Stimulated activated CD4-positive, alpha-beta T cell treated with anti-CD3 and anti-CD28 coated beads, Interleukin-4, amount 100 ng/mL, for 24 hours (primary cell): ENCODE data around the gene SMYD3.

ENCODE experiments used
- DNase-seq: peaks from one replicate; pipeline ENCODE4 v3.0.0-alpha.2; 2020

SMYD3 gene

DNA sequence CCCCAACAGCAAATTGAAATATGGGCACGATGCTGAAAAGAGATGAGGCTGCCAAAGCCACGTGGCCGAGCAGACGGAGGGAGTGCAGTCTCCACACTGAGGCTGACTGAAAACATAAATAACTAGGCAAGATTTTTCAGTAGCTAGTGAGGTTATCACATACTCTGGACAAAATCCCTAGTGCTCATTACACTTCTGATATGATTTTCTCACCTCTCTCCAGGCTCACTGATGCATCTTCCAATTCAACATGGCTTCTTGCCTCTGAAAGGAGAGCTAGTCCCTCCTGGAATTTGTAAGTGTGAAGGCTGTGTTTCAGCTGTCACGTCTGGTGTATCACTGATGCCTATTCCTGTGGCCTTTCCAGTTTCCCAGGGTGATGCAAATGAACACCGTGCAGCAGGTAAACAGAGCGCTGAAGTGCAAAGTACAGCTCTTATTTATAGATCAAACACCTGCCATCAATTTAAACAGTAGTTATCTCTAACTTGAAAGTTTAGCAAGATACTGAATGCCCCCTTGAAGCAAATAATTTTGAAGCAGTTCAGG, 696.2 kb downstream of the SMYD3 start:
- no peak for DNase-seq

DNA sequence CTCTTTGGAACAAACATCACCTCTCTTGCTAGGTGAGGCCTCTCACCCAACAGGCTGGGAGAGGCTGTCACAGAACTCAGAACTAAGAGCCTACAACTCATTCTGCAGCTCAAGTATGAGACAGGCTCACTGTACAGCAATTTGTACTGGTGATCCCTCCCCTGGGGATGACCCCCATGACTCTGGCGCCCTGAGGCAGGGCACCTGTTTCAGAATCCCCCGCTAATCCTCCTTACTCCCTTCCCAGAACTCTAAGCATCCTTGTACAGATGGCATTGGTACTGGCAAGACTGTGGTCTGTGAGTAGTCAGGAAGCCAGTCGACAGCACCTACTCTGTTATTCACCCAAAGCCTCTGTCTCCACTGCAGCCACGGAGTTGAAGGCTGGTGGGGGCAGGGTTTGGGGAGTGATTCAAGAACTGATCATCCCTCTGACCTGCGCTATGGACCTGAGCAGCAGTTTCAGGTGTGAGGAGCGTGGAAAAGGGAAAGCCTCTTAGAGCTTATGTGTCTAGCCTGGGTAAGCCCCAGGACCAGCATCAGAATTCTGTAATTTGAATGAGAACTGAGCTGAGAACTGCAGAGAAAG, 696.8 kb downstream of the SMYD3 start:
- no peak for DNase-seq

DNA sequence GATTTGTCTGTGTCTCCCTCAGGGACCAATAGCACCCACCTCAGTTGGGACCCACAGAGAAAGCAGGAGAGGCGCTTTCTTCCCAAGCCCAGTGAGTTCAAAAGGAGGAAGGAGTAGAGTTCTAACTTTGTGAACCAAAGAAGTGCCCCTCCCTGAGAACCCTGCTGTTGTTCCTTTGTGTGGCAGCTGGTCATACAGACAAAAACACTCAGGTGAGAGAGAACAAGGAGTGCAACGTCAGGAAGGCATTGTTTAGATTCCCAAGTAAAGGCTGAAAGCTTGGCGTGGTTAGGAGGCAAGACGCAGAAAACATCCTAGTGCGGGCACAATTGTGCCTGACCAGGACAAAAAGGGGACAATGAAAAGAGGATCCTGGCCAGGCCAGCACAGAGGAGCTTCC, 697.7 kb downstream of the SMYD3 start:
- no peak for DNase-seq

DNA sequence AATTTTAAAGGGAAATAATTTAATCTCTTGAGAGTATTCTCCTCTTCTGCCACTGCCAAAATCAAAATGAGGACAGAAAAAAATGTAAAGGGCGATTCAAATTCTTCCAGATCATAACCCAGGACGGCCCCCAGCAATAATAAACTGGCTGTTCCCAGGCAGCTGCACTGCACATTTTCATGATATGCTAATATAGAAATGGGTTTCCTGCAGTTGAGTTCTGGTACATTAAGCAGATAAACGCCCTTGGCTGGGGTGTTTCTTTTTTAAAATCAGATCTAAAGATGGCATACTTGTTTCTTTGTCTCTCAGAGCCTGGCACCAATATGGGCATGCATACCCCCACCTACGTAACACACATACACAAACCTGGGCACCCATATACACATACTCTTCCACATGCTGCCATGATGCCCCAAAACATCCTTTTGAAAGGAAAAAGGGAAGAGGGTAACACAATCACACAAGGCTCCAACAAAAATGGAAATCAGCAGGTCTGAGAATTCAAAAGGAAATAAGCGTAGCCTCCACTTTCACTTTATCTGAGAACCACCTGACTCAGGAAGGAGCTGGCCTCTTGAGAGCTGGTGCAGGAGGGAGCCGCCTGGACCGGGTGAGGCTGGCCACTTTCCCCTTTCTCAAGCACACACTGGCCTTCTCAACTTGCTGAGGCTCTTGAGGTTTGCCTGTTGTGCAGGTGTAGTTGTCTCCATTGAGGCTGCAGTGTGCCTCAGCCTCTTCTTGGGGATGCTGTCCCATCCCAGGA, 698.9 kb downstream of the SMYD3 start:
- no peak for DNase-seq

DNA sequence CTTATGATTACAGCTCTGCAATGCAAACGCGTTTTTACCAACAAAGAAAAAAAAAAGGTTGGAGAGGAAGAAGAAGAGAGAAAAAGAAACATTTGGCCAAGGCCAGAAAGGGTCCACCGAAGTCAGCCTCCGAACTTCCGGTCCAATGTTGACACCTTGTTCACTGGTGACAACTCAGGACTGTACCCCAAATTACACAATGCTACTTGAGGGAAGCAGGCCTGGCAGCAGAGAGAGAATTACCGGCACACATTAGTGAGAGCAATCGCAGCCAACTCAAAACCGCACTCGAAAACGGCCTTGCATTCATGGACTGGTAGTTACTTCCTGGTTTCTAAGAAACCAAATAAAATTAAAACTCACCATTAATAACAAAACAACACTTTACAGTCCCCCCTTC, 699.8 kb downstream of the SMYD3 start:
- DNase-seq, result no peak

DNA sequence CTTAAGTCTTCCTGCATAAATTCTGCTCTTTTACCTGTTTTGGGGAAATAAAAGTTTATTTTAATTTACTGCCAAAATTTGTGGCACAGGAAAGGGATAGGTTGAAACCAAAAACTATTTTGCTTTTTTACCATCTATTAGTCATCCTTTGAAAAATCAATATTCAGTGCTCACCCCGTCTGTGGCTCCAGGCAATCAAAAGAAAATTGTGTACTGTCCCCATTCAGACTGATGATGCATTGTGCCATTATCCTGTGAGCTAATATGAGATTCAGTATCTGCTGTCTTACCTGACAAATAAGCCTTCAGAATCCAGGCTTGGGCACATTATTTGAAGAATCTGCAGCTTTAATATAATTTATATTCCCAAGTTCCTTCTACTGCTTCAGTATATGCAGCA, 701.5 kb downstream of the SMYD3 start:
- no peak for DNase-seq

DNA sequence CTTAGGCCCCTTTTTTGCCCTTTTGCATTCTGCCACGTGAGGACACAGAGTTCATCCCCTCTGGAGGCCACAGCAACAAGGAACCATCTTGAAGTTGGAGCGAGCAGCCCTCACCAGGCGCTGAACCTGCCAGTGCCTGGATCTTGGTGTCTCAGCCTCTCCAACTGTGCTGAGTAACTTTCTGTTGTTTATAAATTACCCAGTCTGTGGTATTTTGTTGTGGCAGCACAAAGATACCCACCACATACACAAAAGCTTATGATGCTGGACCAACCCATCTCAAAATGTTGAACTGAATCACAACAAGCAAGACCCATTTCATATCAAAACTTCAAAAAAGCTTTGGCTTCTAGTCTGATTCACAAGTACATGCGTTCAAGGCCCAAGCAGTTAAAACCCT, 702.4 kb downstream of the SMYD3 start:
- DNase-seq, result no peak

DNA sequence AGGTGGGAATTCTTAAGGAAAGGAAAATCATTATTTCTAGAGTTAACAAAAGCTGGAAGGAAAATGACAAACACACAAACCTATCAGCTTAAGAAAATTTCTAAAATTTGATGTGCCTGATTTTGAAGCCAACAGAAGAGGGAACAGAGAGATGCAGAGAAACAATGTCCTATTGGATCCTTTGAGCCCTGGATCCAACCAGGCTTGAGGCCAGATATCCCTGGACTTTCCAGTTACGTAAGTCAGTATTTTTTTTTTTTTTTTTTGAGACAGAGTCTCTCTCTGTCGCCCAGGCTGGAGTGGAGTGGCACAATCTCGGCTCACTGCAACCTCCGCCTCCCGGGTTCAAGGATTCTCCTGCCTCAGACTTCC, 703.4 kb downstream of the SMYD3 start:
- DNase-seq, result no peak

DNA sequence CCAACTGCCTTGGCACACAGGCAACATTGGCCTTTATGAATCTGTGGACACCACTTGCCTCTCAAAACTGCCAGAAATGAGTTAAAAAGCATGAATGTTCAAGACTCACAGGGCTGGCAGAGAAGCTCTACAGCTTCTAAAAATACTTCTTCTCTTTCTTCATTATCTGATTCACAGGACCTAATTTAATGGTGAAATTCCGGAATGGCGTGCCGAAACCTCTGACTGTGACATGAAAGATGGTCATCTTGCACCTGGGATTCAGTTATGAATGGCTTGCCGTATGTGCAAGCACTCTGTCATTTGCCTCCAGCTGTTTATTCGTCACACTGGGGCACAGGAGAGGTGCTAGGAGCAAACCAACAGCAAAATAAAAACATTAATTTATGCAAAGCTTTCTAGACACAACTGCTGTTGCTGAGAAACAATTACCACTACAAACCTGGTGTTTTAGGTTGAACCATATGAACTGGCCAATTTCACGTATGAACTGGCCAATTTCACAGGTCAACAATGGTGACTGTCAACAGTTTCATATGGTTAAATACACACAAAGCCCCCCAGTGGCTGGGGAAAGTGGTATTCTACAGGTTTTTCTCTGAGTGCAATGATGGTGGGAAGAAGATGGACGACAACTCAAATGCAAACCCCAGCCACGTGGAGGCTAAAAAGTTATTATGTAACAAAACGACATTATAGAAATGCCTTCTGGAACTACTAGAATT, 704.0 kb downstream of the SMYD3 start:
- DNase-seq, result no peak

DNA sequence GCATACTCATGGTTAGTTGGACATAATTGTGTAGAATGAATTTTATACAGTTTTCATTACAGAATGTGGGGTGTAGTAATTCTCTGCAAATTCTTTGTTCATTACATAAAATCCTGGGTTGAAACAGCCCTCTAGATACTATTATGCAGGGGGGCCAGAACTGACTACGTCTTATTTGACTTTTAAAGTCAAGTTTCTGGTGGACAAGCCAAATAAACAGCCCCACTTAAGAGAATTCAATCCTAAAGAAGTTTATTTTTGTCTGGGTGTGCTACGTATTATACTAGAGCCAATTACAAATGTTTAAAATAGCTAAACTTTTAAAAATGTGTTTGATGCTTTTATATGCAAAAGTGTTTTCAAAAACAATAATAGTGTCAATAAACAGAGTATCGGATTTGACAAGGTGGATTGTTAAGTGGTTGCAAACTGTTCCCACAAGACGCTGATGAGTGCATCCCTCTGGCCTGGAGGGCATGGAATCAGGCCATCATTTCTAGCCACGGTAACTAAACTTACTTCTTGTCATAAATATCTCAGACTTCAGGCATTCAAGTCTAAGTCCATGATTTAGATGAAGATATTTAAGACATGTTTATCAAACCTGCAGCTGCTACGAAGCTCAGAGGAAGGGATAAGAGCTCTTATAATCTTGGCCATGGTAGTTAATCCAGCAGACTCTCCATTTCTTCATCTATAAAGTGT, 706.0 kb downstream of the SMYD3 start:
- DNase-seq, result no peak

DNA sequence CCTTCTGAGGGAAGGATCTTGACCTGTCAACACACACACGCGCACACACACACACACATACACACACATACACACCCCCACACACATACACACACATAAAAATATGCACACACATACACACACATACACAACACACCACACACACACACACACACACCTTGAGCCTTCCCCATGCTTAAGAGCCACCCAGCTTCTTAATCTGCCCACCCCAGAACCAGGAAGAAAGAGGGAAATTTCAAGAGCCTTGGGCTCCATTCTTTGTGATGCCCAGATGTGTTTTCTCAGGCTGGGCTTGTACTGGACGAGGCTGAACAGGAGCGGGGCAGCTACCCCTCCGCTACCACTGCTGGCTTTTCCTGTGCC, 708.7 kb downstream of the SMYD3 start:
- DNase-seq, result no peak

DNA sequence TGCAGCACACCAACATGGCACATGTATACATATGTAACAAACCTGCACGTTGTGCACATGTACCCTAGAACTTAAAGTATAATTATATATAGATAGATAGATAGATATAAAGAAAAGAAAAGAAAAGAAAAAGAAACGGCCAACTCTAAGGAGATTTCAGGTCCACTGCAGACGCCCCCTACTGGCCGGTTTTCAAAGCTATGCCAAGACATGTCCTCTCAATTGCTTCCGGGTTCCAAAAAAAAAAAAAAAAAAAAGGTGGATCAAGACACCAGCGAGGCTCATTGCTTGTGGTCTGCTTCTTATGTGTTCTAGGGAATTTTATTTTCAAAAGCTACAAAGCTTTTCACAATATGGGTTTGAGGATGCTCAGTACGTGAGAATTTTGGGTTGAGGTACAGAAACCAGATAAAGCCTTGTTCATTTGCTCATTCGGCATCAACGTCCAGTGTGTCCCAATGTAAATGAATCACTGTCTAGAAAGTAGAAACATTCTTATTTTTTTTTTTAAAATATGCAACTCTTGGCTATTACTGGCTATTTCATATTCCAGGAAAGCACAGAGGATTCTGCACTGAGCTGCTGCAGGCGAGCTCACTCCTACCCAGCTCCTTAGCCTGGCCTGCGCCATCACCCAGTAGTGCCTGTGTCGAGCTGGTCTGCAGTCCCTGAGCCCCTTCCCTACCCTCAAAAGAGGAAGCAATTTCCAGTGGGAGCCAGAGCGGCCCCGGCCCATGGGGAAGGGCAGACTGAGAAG, 709.3 kb downstream of the SMYD3 start:
- no peak for DNase-seq

DNA sequence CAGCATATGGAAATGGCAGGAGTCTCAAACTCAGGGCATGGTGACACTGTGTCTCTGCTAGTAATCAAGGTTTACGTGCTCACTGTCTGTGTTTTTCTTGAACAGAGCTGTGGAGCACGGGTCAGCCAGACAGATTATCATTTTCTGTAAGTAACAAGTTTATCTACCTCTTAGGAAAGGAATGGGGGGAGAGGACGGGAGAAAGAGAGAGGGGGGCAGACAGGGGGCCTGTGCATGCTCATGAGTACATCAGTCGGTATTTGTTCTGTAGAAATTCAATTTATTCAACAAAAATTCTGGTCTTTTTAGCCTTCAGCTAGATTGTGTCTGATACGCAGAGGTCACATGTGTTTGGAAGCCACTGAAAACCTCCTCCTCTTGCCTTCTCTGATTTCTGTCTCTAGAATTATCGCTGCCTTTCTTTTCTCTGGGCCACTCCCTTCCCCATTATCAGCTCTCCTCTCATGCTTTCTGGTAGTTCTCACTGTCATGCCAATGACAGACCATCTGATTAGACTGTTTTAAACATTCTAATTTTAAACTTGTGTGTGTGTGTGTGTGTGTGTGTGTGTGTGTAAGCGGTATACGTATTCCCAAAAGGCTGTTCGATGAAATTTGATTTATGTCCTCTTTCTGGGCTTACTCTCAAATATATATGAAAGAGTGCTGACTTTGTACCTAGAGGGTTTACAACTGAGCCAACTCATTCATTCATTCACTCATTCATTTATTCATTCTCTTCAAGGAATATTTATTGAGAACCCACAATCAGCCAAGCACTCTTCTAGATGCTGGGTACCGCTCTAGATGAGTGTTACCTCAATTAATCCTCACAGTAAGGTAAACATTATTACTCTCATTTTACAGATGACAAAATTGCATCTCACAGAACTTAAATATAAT, 715.4 kb downstream of the SMYD3 start:
- DNase-seq, result no peak

DNA sequence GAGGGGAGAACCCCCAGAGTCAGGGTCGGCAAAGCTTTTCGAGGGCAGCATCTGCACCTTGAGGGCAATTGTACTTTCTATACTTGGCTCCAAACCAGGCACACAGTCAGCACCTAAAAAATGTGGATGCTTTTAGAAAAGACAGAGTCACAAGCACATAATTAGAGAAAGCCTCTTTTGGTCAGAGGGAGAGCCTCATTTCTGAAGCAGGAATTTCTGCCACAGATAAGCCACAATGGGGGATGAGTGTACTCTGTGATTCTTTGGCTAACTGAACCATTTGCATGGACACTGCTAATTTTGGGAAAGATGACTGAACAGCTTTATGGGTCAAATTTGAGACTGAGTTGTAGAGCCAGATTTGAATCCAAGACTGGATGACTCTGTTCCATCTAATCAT, 716.6 kb downstream of the SMYD3 start:
- DNase-seq, result no peak

DNA sequence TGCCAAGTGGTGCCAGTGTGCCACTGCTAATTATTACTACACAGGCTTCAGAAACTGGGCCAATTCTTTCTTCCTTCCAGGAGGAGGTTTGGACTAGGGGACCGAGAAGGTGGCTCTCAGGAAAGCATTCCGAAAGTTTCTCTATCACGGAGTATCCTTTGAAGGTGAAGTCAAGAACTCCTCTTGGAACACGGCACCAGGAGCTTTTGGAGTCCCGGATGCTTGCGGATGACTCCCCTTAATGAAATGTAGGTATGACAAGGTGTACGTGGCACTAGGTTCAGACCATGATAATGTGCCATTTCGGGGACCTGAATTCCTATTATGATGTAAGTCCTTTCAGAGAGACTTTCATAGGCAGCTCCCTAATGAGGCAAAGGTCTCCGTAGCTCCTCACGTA, 718.2 kb downstream of the SMYD3 start:
- no peak for DNase-seq

DNA sequence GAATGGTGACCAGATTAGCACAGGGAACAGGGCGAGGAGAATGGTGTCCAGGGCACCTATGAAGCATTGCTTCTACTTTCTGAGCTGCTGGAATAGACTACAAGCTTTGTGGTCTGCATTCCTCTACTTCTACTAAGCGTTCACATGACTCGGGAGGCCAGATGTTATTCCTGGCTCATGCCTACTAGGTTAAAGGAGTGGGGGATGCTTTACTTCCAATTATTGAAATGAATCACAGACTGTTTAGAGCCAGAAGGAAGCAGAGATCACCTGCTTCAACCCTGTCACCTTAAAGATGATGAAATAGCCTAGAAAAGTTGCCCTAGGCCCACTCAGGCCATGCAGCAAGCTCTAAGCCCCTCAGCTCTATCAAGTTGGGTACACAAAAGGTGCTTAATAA, 718.8 kb downstream of the SMYD3 start:
- no peak for DNase-seq

DNA sequence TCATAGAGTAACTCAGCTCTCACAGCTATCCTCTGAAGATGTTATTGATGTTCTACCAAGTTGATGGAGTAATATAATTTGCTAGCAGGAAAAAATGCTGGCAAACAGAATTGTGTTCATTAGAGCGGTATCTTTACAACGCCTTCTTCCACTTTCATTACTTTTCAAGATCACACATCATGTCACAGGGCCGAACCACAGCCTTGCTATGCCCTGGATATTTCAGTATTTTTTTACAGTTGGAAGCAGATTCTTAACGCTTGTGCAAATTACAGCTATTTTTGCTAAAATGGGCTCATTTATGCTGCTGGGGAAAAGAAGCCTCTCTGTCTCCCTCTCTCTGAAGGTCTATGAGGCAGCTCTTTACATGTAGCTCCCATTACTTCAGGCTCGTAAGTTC, 720.1 kb downstream of the SMYD3 start:
- DNase-seq, result no peak

DNA sequence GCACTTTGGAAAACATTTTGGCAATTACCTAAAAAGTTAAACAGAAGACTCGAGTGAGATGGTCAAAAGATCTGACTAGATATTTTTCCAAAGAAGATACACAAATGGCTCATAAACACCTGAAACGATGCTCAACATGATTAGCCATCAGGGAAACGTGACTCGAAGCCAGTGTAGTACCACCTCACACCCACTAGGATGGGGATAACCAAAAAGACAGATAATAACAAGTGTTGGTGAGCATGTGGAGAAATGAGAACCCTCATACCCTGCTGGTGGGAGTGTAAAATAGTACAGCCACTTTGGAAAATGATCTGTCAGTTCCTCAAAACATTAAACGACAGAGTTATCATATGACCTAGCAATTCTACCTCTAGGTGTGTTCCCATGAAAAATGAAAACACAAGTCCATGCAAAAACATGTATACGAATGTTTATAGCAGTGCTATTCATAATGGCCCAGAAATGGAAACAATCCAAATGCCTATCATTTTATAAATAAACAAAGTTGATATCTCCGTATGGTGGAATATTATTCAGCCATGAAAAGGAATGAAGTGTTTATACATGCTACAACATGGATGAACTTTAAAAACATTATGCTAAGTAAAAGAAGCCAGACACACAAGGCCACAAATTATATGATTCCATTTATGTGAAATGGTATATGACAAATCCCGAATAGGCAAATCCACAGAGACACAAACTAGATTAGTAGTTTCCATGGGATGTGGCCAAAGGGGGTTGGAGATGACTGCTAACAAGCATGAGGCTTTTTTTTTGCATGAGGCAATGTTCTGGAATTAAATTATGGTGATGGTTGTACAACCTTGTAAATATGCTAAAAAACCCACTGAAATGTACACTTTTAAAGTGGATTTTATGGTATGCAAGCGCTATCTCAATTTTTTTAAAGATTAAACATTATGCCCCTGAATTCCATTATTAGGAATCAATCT, 727.0 kb downstream of the SMYD3 start:
- no peak for DNase-seq

DNA sequence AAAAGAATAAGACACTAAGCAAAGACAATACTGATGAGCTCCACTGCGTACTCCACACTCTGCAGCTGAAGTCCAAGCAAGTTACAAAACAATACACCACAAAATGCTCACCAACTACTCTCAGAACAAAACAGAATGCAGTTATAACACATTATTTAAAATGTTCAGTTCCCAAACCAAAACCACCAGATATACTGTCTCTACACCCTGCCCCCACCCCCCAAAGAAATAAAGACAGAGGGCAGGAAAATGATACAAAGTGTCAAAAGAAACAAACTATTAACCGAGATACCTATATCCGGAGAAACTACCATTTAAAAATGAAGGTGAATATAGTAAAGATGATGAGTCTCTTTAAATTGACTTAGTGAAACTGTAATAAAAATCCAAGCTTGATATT, 729.3 kb downstream of the SMYD3 start:
- no peak for DNase-seq

DNA sequence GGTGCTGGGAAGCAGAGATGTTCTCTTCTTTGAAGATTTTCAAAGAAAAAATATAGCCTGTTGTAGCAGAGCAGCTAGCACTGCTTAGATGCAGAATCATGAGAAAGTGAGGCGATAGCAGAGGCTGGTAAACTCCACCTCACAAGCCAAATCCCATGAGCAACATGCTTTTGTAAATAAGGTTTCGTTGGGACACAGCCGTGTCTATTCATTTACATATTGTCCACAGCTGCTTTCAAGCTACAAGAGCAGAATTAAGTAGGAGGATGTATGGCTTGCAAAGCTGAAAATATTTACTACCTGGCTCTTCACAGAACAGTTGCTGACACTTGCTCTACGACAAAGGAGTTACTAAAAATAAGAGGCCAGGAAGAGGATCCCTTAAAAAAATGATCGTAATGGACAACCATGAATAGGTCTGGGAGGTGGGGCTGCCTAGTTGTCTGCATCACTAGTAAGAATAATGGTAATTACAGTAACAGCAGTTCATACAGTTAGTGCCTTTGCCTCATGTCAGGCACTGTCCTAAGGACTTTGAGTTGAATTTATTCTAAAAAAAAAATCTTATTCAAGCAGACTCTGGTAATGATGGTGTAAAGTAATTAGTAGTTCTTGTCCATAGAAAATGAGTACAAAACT, 730.3 kb downstream of the SMYD3 start:
- no peak for DNase-seq
